GM12878 (cell line): Measurements from ENCODE around the gene PGF. TPM values are rescaled to one million over a fixed set of nuclear protein-coding genes. Genes with fewer than 3 reads are reported as not detected.

Experiments
- ATAC-seq: fragments of 200-7000 bp; cut with Tn5 transposase; 3 replicates; pipeline ENCODE4 v1.9.1; 2020; ENCODE audit warnings: mild to moderate bottlenecking, moderate library complexity
- BruUV-seq: library from RNA; stranded (reverse); fragments of 400-500 nt; replicated peaks from 2 replicates; lab custom pipeline; 2021; lab: Mats Ljungman, UMichigan
- CTCF ChIA-PET: fragments of 300-600 bp; sonication (Branson Sonifier 250); formaldehyde crosslinking; extraction: SDS; loops from one replicate; lab custom pipeline; 2021; ENCODE audit warnings: inconsistent platforms; lab: Yijun Ruan, JAX
- POLR2A ChIA-PET: fragments of 350-600 bp; formaldehyde crosslinking; extraction: SDS; loops from one replicate; lab custom pipeline; 2021; ENCODE audit warnings: inconsistent platforms; lab: Charles Lee
- RAD21 ChIA-PET: fragments of 300-600 bp; sonication (Branson Sonifier 250); formaldehyde crosslinking; loops from one replicate; lab custom pipeline; 2023; ENCODE audit warnings: antibody characterized with exemption; ENCODE audit not compliant: unreplicated experiment; lab: Charles Lee
- SMC1A ChIA-PET: fragments of 300-600 bp; sonication (Branson Sonifier 250); formaldehyde crosslinking; loops from one replicate; lab custom pipeline; 2023; ENCODE audit not compliant: unreplicated experiment, uncharacterized antibody; lab: Charles Lee
- DNase-seq: peaks from one replicate; pipeline ENCODE4 v3.0.0-alpha.2; 2011; ENCODE audit warnings: low read depth, low spot score
- FAIRE-seq: peaks from 3 replicates; lab custom pipeline; 2011; peaks lifted over from hg19 to GRCh38; lab: Jason Lieb, UNC
- H2AFZ ChIP-seq: 2 replicates; pipeline ENCODE4 v1.6.0; 2011; ENCODE audit warnings: low read depth, low read length, control low read depth; ENCODE audit not compliant: control insufficient read depth
- H3K27ac ChIP-seq: 2 replicates; pipeline ENCODE4 v1.5.1; 2011; ENCODE audit warnings: control low read depth; ENCODE audit not compliant: control insufficient read depth, insufficient read depth
- H3K27me3 ChIP-seq, 2 experiments: replicated peaks in 1 of 2; 2 replicates each; pipeline versions ENCODE4 v1.6.0 to v1.6.1; 2011; ENCODE audit warnings: low read length in 1 of 2; ENCODE audit not compliant: control insufficient read depth in 2 of 2, insufficient read depth in 2 of 2
- H3K36me3 ChIP-seq, 2 experiments: 2 replicates each; pipeline ENCODE4 v1.5.1; 2011; ENCODE audit warnings: low read length in 1 of 2; ENCODE audit not compliant: control insufficient read depth in 2 of 2, insufficient read depth in 2 of 2
- H3K4me1 ChIP-seq: 2 replicates; pipeline ENCODE4 v1.6.1; 2011; ENCODE audit warnings: mild to moderate bottlenecking, low read length, moderate library complexity, mixed read lengths; ENCODE audit not compliant: control insufficient read depth, insufficient read depth
- H3K4me2 ChIP-seq: 2 replicates; pipeline ENCODE4 v1.6.0; 2011; ENCODE audit warnings: control low read depth; ENCODE audit not compliant: control insufficient read depth, insufficient read depth
- H3K4me3 ChIP-seq: fragments of 200-600 bp; sonication (generic); 2 replicates; pipeline ENCODE4 v1.5.1; 2016
- H3K79me2 ChIP-seq: 2 replicates; pipeline ENCODE4 v1.6.0; 2011; ENCODE audit warnings: low read length; ENCODE audit not compliant: control insufficient read depth, insufficient read depth
- H3K9ac ChIP-seq: 2 replicates; pipeline ENCODE4 v1.8.0; 2011; ENCODE audit warnings: low read length, control low read depth, mixed read lengths; ENCODE audit not compliant: control insufficient read depth, insufficient read depth
- H3K9me3 ChIP-seq: replicated peaks from 3 replicates; pipeline ENCODE4 v1.5.1; 2011; ENCODE audit warnings: mild to moderate bottlenecking, low read length; ENCODE audit not compliant: control insufficient read depth, insufficient read depth
- H4K20me1 ChIP-seq: 2 replicates; pipeline ENCODE4 v1.6.0; 2011; ENCODE audit not compliant: control insufficient read depth, insufficient read depth
- CBFB ChIP-seq: IDR thresholded peaks from 2 replicates; pipeline ENCODE4 v1.6.1; 2016; ENCODE audit warnings: antibody characterized with exemption, low read depth
- CHD1 ChIP-seq: IDR thresholded peaks from 2 replicates; pipeline ENCODE4 v1.6.1; 2012; ENCODE audit warnings: low read depth, low read length, improper control_type of control experiment
- EGR1 ChIP-seq, 2 experiments: IDR thresholded peaks; 1 replicate in 1 of 2; 2 replicates in 1 of 2; pipeline ENCODE4 v1.6.1; 2011 to 2012; ENCODE audit warnings: low read depth in 2 of 2, low read length in 2 of 2, borderline replicate concordance in 1 of 2, mild to moderate bottlenecking in 1 of 2, moderate library complexity in 1 of 2
- FOS ChIP-seq: IDR thresholded peaks from 3 replicates; pipeline ENCODE4 v1.6.1; 2011; ENCODE audit warnings: borderline replicate concordance; ENCODE audit not compliant: insufficient read length; ENCODE audit errors: extremely low read depth
- IKZF2 ChIP-seq, 2 experiments: fragments of 450-650 bp; IDR thresholded peaks; 2 replicates each; pipeline ENCODE4 v1.6.1; 2017; ENCODE audit warnings: mild to moderate bottlenecking in 2 of 2, moderate library complexity in 2 of 2
- MEF2A ChIP-seq: IDR thresholded peaks from 2 replicates; pipeline ENCODE4 v1.6.1; 2011; ENCODE audit warnings: low read depth, mild to moderate bottlenecking, low read length, moderate library complexity; ENCODE audit not compliant: insufficient read depth
- MEF2B ChIP-seq: fragments of 450-650 bp; IDR thresholded peaks from 2 replicates; pipeline ENCODE4 v1.6.1; 2018; ENCODE audit warnings: mild to moderate bottlenecking, moderate library complexity; ENCODE audit not compliant: partially characterized antibody, poor library complexity, severe bottlenecking
- NFIC ChIP-seq: IDR thresholded peaks from 2 replicates; pipeline ENCODE4 v1.6.1; 2012; ENCODE audit warnings: low read depth, mild to moderate bottlenecking, inconsistent platforms, low read length, moderate library complexity
- NR2C1 ChIP-seq: fragments of 450-650 bp; IDR thresholded peaks from 2 replicates; pipeline ENCODE4 v1.6.1; 2017; ENCODE audit warnings: antibody characterized with exemption, mild to moderate bottlenecking, moderate library complexity
- PML ChIP-seq: IDR thresholded peaks from 2 replicates; pipeline ENCODE4 v1.6.1; 2012; ENCODE audit warnings: low read length, inconsistent platforms
- POU2F2 ChIP-seq: IDR thresholded peaks from 3 replicates; pipeline ENCODE4 v1.6.1; 2011; ENCODE audit warnings: low read depth, mild to moderate bottlenecking, low read length, borderline replicate concordance
- RBBP5 ChIP-seq: fragments of 200-600 bp; sonication (generic); conservative IDR thresholded peaks from 2 replicates; pipeline ENCODE4 v1.6.1; 2016
- RFX5 ChIP-seq: IDR thresholded peaks from 2 replicates; pipeline ENCODE4 v1.6.1; 2011; ENCODE audit warnings: low read depth, low read length, improper control_type of control experiment
- SREBF2 ChIP-seq: IDR thresholded peaks from 2 replicates; pipeline ENCODE4 v1.6.1; 2012; ENCODE audit warnings: mild to moderate bottlenecking, low read length
- STAT3 ChIP-seq: IDR thresholded peaks from 2 replicates; pipeline ENCODE4 v1.6.1; 2011; ENCODE audit warnings: low read depth, low read length, improper control_type of control experiment
- YY1 ChIP-seq: IDR thresholded peaks from 2 replicates; pipeline ENCODE4 v1.6.1; 2011; ENCODE audit warnings: low read depth, mild to moderate bottlenecking, low read length
- ZNF274 ChIP-seq: IDR thresholded peaks from one replicate; pipeline ENCODE4 v1.8.0; 2011; ENCODE audit not compliant: insufficient read length, insufficient read depth
- WGBS: methylation state at CpG from one replicate; pipeline ENCODE4 v1.1.6; 2016; ENCODE audit warnings: low lambda C conversion rate; ENCODE audit not compliant: insufficient replicate concordance, insufficient coverage; ENCODE audit errors: missing lambda C conversion rate; 5-methylcytosine and 5-hydroxymethylcytosine counted together
- in situ Hi-C: fragments of 300-500 bp; cut with MboI; formaldehyde crosslinking; loops from 9 replicates; pipeline ENCODE4 v1.14.3; 2018; ENCODE audit warnings: mixed read lengths
- intact Hi-C: fragments of 100-400 bp; cut with micrococcal nuclease; formaldehyde crosslinking; loops from one replicate; pipeline ENCODE4 v1.14.2; 2022; ENCODE audit not compliant: unreplicated experiment
- polyA plus RNA-seq, 11 experiments: library from polyadenylated mRNA; depleted of rRNA in 4 of 11; unstranded in 6 of 11; stranded (reverse) in 5 of 11; fragments of >200 nt; fragmentation: Nextera tagmentation in 4 of 11; fragmentation: Illumina TruSeq in 1 of 11; extraction: Ambion mirVana in 4 of 11; extraction: Trizol in 1 of 11; gene quantifications; 1 replicate in 1 of 11; 2 replicates in 10 of 11; pipeline versions ENCODE4 v1.2.1 to v1.2.3, GENCODE V29; 2011 to 2016; ENCODE audit warnings: inconsistent platforms in 2 of 11, missing spikeins in 2 of 11, low read depth in 1 of 11
- total RNA-seq, 4 experiments: library from RNA; depleted of rRNA in 3 of 4; stranded (reverse); fragments of >200 nt in 3 of 4; fragmentation: Illumina TruSeq in 1 of 4; extraction: Trizol in 1 of 4; gene quantifications; 2 replicates each; pipeline versions ENCODE4 v1.2.1 to v1.2.3, GENCODE V29; 2013 to 2021
- TF ChIP-seq, protein P1 (sequence below): IDR thresholded peaks from 2 replicates; pipeline ENCODE4 v1.6.1; 2012; ENCODE audit warnings: mild to moderate bottlenecking, low read depth, low read length

The PGF gene
- total and polyA plus RNA-seq, 10 of the 15 experiments (the other 5 are each of a cell fraction or from before 2014, with no cell fraction given): 0.11 to 5.5 (median 0.63) TPM

DNA sequence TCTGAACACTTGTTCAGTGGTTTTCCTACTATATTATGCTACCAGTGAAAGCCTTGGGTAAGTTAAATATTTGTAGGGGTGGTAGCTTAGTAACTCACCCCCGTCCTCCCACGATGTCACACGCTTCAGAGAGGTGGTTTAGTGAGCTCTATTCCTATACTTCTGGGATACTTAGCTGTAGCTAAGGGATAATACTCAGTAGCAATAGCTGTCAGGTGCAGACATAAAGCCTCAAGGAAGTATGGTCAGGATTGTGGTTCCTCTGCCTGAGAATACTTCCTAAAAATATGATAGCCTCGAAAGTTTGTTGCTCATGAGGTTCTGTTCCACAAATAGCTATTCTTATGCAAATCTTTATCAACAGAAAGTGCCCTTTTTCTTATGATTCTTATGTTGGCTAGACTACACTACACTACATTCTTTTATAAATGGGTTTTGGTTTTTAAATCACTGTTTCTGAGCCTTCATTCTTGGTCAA, 61.7 kb downstream of the PGF start:
- SMC1A ChIA-PET: interaction anchor here (0.9 to 2.6 kb wide), 11 partner anchors 9 to 195 kb away, joined by 3 to 17 read pairs (median 5); no protein-coding TSS in a partner anchor
- Histone ChIP-seq H3K36me3 (peaks cover 19 to 55% of the 10 kb centered on the region in 2 experiments), H2AFZ (no peak overlapping the region), H3K27ac (peak overlapping the region; percentile 63), H3K4me1 (peaks cover 35% of the 10 kb centered on the region), H3K27me3 (no peaks in the 10 kb centered on the region), H3K4me2 (peak overlapping the region; percentile 67), H3K9ac (peak overlapping the region; percentile 5; the same call in 1 of the 2 replicates), H3K79me2 (no peaks in the 10 kb centered on the region), H4K20me1 (no peaks in the 10 kb centered on the region), H3K4me3 (no peak overlapping the region; the same call in 1 of the 2 replicates), H3K9me3 (no peaks in the 10 kb centered on the region)
- 10% methylated on average over 4 of the region's 4 CpGs for WGBS
- in situ Hi-C loops (no loop called here), intact Hi-C loops (no loop called here)
- DNase-seq (peak; percentile 37), ATAC-seq (peak; percentile 69), FAIRE-seq (peak; percentile 41)
- POLR2A ChIA-PET: interaction anchor here (0.6 to 1.8 kb wide), 5 partner anchors 9 to 127 kb away, joined by 3 to 11 read pairs (median 4); partner anchors contain the start of gene DLST
- BruUV-seq: no TSS peak
- RAD21 ChIA-PET: interaction anchor here (0.9 to 2.6 kb wide), 8 partner anchors 9 to 195 kb away, joined by 3 to 20 read pairs (median 4); no protein-coding TSS in a partner anchor
- CTCF ChIA-PET: interaction anchor here (0.6 to 26.0 kb wide), 11 partner anchors 9 to 195 kb away, joined by 3 to 552 read pairs (median 5); partner anchors contain the start of gene DLST
- TF ChIP-seq ZNF274 (no peak), NFIC (peak; percentile 49), IKZF2 (IDR thresholded peaks at IDR 0.05) (peak; percentile 10 to 61; a peak in 2 of 4 replicates), POU2F2 (peak; percentile 40; the same call in 1 of the 3 replicates), YY1 (no peak), SREBF2 (no peak), EGR1 (IDR thresholded peaks at IDR 0.05; ENCODE audit: borderline replicate concordance in 1 of 2, low read depth in 2 of 2, low read length in 2 of 2) (peak in 1 of 2 experiments; percentile 39; a peak in 1 of 3 replicates), RFX5 (no peak), NR2C1 (no peak), MEF2B (peak; percentile 66), CBFB (0 out of 2 replicates have a peak, but pooled peaks have one; percentile 36), FOS (no peak), PML (0 out of 2 replicates have a peak, but pooled peaks have one; percentile 34), RBBP5 (no peak), CHD1 (no peak), STAT3 (no peak), MEF2A (peak; percentile 92)
- TF ChIP-seq, protein P1, sequence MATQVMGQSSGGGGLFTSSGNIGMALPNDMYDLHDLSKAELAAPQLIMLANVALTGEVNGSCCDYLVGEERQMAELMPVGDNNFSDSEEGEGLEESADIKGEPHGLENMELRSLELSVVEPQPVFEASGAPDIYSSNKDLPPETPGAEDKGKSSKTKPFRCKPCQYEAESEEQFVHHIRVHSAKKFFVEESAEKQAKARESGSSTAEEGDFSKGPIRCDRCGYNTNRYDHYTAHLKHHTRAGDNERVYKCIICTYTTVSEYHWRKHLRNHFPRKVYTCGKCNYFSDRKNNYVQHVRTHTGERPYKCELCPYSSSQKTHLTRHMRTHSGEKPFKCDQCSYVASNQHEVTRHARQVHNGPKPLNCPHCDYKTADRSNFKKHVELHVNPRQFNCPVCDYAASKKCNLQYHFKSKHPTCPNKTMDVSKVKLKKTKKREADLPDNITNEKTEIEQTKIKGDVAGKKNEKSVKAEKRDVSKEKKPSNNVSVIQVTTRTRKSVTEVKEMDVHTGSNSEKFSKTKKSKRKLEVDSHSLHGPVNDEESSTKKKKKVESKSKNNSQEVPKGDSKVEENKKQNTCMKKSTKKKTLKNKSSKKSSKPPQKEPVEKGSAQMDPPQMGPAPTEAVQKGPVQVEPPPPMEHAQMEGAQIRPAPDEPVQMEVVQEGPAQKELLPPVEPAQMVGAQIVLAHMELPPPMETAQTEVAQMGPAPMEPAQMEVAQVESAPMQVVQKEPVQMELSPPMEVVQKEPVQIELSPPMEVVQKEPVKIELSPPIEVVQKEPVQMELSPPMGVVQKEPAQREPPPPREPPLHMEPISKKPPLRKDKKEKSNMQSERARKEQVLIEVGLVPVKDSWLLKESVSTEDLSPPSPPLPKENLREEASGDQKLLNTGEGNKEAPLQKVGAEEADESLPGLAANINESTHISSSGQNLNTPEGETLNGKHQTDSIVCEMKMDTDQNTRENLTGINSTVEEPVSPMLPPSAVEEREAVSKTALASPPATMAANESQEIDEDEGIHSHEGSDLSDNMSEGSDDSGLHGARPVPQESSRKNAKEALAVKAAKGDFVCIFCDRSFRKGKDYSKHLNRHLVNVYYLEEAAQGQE: no peak
